ENCODE results near the gene SMG9.

Gene SMG9, protein sequence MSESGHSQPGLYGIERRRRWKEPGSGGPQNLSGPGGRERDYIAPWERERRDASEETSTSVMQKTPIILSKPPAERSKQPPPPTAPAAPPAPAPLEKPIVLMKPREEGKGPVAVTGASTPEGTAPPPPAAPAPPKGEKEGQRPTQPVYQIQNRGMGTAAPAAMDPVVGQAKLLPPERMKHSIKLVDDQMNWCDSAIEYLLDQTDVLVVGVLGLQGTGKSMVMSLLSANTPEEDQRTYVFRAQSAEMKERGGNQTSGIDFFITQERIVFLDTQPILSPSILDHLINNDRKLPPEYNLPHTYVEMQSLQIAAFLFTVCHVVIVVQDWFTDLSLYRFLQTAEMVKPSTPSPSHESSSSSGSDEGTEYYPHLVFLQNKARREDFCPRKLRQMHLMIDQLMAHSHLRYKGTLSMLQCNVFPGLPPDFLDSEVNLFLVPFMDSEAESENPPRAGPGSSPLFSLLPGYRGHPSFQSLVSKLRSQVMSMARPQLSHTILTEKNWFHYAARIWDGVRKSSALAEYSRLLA

DNA sequence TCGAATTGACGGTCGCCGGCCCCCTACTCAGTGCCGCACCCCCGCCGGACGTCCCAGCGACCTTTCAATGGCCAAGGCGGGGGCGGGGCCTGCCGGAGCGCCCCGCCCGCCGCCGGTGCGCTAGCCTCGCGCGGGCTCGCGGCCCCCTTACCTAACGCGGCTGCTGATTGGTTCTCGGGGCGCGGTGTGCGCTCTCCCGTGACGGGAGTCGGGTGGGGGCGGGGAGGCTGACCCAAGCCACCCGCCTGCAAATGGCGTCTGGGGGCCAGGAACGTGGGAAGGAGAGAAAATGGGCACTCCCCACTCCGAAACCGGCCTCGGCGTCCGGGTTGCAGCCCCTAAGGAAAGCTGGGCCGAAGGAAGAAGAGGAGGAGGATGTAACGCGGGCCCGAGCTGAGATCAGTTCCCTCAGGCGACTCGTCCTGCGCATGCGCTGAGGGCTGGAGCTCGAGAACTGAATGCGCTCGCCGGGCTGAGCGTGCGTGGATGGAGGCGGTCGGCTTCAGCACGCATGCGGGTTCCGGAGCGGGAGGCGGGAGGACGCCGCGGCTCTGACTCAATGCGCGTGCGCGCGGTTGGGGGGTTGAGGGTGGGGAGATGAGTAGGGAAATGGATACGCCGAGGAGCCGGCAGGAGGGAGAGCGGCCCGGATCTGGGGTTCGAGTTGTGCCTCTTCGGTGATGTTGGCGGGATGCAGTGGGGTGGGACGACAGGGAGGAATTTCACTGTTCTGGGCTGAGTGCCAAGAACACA, at the start of gene SMG9:
SMG9 (minus strand) TSS at position 460 of the 753 bp plus-strand sequence. CDS start 4,221 bp downstream, outside the sequence.
- Histone ChIP-seq H2AFZ (ENCODE audit: low read depth, low read length) (no peak within 1 kb of the TSS), H3K4me2 (ENCODE audit: low read length) (peak within 1 kb of the TSS; percentile 97), H3K27me3 (ENCODE audit: low read depth, low read length) (no peaks in the 10 kb centered on the region), H3K27ac (ENCODE audit: low read length) (peak within 1 kb of the TSS; percentile 95), H3K4me1 (ENCODE audit: low read length) (peaks cover 68% of the 10 kb centered on the region), H3K36me3 (replicated peaks; ENCODE audit: low read depth, low read length) (peaks cover 46% of the 10 kb centered on the region), H4K20me1 (ENCODE audit: insufficient read depth, low read length) (no peaks in the 10 kb centered on the region), H3K4me3 (ENCODE audit: low read length) (peak within 1 kb of the TSS; percentile 86), H3K79me2 (ENCODE audit: low read length) (peaks cover 34% of the 10 kb centered on the region), H3K9me3 (ENCODE audit: insufficient read depth, low read length) (no peaks in the 10 kb centered on the region), H3K9ac (ENCODE audit: low read length) (peak within 1 kb of the TSS; percentile 100)
- TF ChIP-seq EZH2phosphoT487 (IDR thresholded peaks at IDR 0.05; ENCODE audit: low read depth): no peak
- TF ChIP-seq, protein P1, sequence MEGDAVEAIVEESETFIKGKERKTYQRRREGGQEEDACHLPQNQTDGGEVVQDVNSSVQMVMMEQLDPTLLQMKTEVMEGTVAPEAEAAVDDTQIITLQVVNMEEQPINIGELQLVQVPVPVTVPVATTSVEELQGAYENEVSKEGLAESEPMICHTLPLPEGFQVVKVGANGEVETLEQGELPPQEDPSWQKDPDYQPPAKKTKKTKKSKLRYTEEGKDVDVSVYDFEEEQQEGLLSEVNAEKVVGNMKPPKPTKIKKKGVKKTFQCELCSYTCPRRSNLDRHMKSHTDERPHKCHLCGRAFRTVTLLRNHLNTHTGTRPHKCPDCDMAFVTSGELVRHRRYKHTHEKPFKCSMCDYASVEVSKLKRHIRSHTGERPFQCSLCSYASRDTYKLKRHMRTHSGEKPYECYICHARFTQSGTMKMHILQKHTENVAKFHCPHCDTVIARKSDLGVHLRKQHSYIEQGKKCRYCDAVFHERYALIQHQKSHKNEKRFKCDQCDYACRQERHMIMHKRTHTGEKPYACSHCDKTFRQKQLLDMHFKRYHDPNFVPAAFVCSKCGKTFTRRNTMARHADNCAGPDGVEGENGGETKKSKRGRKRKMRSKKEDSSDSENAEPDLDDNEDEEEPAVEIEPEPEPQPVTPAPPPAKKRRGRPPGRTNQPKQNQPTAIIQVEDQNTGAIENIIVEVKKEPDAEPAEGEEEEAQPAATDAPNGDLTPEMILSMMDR (IDR thresholded peaks at IDR 0.05; ENCODE audit: low read depth, low read length): no peak

DNA sequence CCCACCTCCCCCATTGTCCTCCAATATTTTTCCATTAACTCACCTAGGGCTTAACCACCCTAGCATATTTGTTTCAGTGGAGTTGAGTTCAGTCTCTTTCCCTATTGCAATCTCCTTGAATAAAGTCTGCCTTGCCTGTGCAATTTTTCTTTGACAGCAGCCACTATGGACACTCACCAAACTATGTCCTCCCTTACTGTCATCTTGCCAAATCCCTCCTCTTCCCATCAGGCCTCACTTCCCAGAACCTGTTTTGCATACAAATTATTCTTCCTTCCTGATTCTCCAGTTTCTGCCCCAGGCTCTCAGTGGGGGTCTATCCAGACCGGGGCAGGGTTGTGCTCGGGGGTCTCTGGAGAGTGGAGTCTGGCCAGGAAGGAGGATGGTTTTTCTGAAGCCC, 49.7 kb upstream of the SMG9 start:
- Histone ChIP-seq H3K79me2 (ENCODE audit: low read length) (no peaks in the 10 kb centered on the region), H3K4me1 (ENCODE audit: low read length) (peaks cover 4% of the 10 kb centered on the region; the same call in 1 of the 2 replicates), H4K20me1 (ENCODE audit: insufficient read depth, low read length) (no peaks in the 10 kb centered on the region), H2AFZ (ENCODE audit: low read depth, low read length) (no peak overlapping the region), H3K9ac (ENCODE audit: low read length) (no peak overlapping the region), H3K9me3 (ENCODE audit: insufficient read depth, low read length) (no peaks in the 10 kb centered on the region), H3K4me2 (ENCODE audit: low read length) (no peak overlapping the region), H3K36me3 (replicated peaks; ENCODE audit: low read depth, low read length) (no peaks in the 10 kb centered on the region), H3K4me3 (ENCODE audit: low read length) (no peak overlapping the region), H3K27me3 (ENCODE audit: low read depth, low read length) (peaks cover 3% of the 10 kb centered on the region; the same call in 1 of the 2 replicates), H3K27ac (ENCODE audit: low read length) (no peak overlapping the region)
- TF ChIP-seq, protein P1 (IDR thresholded peaks at IDR 0.05; ENCODE audit: low read depth, low read length): no peak
- TF ChIP-seq EZH2phosphoT487 (IDR thresholded peaks at IDR 0.05; ENCODE audit: low read depth): no peak

DNA sequence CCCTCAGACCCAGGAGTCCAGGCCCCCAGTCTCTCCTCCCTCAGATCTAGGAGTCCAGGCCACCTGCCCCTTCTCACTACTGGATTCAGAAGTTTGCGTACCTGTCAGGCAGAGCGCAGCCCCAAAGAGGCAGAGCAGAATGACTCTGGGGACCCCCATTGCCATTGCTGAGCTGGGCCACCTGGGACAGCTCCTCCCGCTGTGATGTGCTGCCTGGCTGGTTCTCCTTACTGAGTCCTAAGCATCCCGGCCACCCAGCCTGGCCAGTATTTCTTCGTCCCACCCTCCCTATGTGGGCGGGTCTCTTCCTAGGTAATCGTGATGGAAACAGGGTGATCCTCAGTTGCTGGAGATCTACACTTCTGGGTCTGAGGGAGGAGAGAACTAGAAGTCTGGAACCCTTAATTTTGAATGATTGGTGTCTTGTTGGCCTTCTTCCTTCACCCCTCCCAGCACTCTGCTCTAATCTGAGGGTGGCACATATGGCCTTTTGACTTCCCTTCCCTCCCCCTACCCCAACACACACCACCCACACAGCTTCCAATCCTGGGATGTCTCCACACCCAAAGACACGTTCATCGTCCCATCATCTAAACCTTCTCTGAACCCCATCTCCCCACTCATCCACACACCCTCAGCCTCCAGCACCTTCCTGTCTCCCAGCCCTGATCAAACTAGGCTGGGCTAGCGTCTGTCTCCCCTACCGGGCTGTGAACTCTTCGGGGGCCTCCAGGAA, 47.6 kb upstream of the SMG9 start, which contains the start of gene LYPD5:
LYPD5 (minus strand) TSS at position 232 of the 736 bp plus-strand sequence; CDS start at position 165, 67 bp downstream.
- no peak for TF ChIP-seq EZH2phosphoT487 (IDR thresholded peaks at IDR 0.05; ENCODE audit: low read depth)
- TF ChIP-seq, protein P1 (IDR thresholded peaks at IDR 0.05; ENCODE audit: low read depth, low read length): no peak
- Histone ChIP-seq H3K27ac (ENCODE audit: low read length) (no peak within 1 kb of the TSS), H2AFZ (ENCODE audit: low read depth, low read length) (no peak within 1 kb of the TSS)

More for the DNA sequence above, 47.6 kb upstream of the SMG9 start, which contains the start of gene LYPD5:
- Histone ChIP-seq H3K4me2 (ENCODE audit: low read length) (no peak within 1 kb of the TSS), H3K79me2 (ENCODE audit: low read length) (no peaks in the 10 kb centered on the region), H3K4me3 (ENCODE audit: low read length) (no peak within 1 kb of the TSS), H3K36me3 (replicated peaks; ENCODE audit: low read depth, low read length) (no peaks in the 10 kb centered on the region), H3K9ac (ENCODE audit: low read length) (no peak within 1 kb of the TSS), H3K4me1 (ENCODE audit: low read length) (no peaks in the 10 kb centered on the region), H3K27me3 (ENCODE audit: low read depth, low read length) (peaks cover under 1% of the 10 kb centered on the region; the same call in 1 of the 2 replicates), H4K20me1 (ENCODE audit: insufficient read depth, low read length) (no peaks in the 10 kb centered on the region), H3K9me3 (ENCODE audit: insufficient read depth, low read length) (no peaks in the 10 kb centered on the region)

Measured in OCI-LY3 (cell line).